Activated CD8-positive, alpha-beta T cell treated with anti-CD3 and anti-CD28 coated beads, Interleukin-2, amount 10 ng/mL, durations not matched to agents 7 days and 5 days (primary cell): ENCODE results near the gene UBXN10. TPM values are rescaled to one million over a fixed set of nuclear protein-coding genes. Genes with fewer than 3 reads are reported as not detected.
"Not testable (repeated sequence)": the region's sequence is repeated elsewhere in the genome, so short reads cannot be mapped to it uniquely, and the experiment has no call there.

Experiments
- ATAC-seq: fragments of 150-1000 bp; cut with Tn5 transposase; one replicate; pipeline ENCODE4 v1.10.0; 2021; ENCODE audit warnings: moderate library complexity
- CTCF ChIA-PET: fragments of 350-600 bp; sonication (Branson Sonifier 250); formaldehyde crosslinking; loops from one replicate; lab custom pipeline; 2021; ENCODE audit warnings: antibody characterized with exemption; lab: Charles Lee
- POLR2A ChIA-PET: fragments of 350-600 bp; sonication (Branson Sonifier 250); formaldehyde crosslinking; loops from one replicate; lab custom pipeline; 2021; ENCODE audit warnings: antibody characterized with exemption; lab: Charles Lee
- DNase-seq: peaks from one replicate; pipeline ENCODE4 v3.0.0-alpha.2; 2020
- H3K27ac Mint-ChIP-seq: one replicate; pipeline ENCODE4 v1.8.0; 2021; ENCODE audit warnings: mild to moderate bottlenecking, mixed read lengths
- H3K27me3 Mint-ChIP-seq: one replicate; pipeline ENCODE4 v1.8.0; 2021; ENCODE audit warnings: low read depth, mixed read lengths
- H3K36me3 Mint-ChIP-seq: one replicate; pipeline ENCODE4 v1.8.0; 2021; ENCODE audit warnings: low read depth, mixed read lengths
- H3K4me1 Mint-ChIP-seq: one replicate; pipeline ENCODE4 v1.8.0; 2021; ENCODE audit warnings: low read depth, mixed read lengths
- H3K4me3 Mint-ChIP-seq: one replicate; pipeline ENCODE4 v1.8.0; 2021; ENCODE audit warnings: mild to moderate bottlenecking, mixed read lengths
- H3K9me3 Mint-ChIP-seq: one replicate; pipeline ENCODE4 v1.8.0; 2022; ENCODE audit warnings: mixed read lengths; ENCODE audit not compliant: insufficient read depth
- total RNA-seq, 2 experiments: library from RNA; stranded (reverse); gene quantifications; one replicate each; pipeline ENCODE4 v1.2.3, GENCODE V29; 2021

The UBXN10 gene
- total RNA-seq, 2 experiments from 2014 or later, result 0.21 to 0.29 TPM

- no peaks in the 10 kb centered on the region for H3K36me3 Mint-ChIP-seq
- H3K27ac Mint-ChIP-seq, result no peak overlapping the region
- CTCF ChIA-PET, result no interaction called here
- H3K9me3 Mint-ChIP-seq, result no peaks in the 10 kb centered on the region
- ATAC-seq (no peak), DNase-seq (no peak)
- H3K4me3 Mint-ChIP-seq, result no peak overlapping the region
- H3K4me1 Mint-ChIP-seq, result no peaks in the 10 kb centered on the region
- POLR2A ChIA-PET, result no interaction called here
- H3K27me3 Mint-ChIP-seq, result peaks cover 51% of the 10 kb centered on the region
Measured at GRCh38 chr1:20229171-20229570, 43.3 kb downstream of the UBXN10 start.

- CTCF ChIA-PET, result interaction anchor here (1.3 kb wide), 1 partner anchor 262 kb away, joined by 4 read pairs; no protein-coding TSS in a partner anchor
- H3K4me1 Mint-ChIP-seq, POLR2A ChIA-PET, H3K36me3 Mint-ChIP-seq, DNase-seq, H3K9me3 Mint-ChIP-seq, H3K4me3 Mint-ChIP-seq, H3K27ac Mint-ChIP-seq, ATAC-seq: not testable (repeated sequence)
- H3K27me3 Mint-ChIP-seq, result peaks cover 59% of the 10 kb centered on the region
Measured at GRCh38 chr1:20232564-20232963, 46.7 kb downstream of the UBXN10 start.

GRCh38 chr1:20233394-20233793, 47.5 kb downstream of the UBXN10 start:
- no peak for DNase-seq
- Mint-ChIP-seq H3K36me3 (no peaks in the 10 kb centered on the region), H3K4me1 (no peaks in the 10 kb centered on the region), H3K4me3 (no peak overlapping the region), H3K27me3 (peaks cover 61% of the 10 kb centered on the region), H3K9me3 (no peaks in the 10 kb centered on the region), H3K27ac (no peak overlapping the region)
- CTCF ChIA-PET, result interaction anchor here (0.6 to 1.5 kb wide), 4 partner anchors 17 to 261 kb away, joined by 3 to 4 read pairs (median 3); no protein-coding TSS in a partner anchor
- no peak for ATAC-seq
- POLR2A ChIA-PET, result no interaction called here

GRCh38 chr1:20233866-20234265, 48.0 kb downstream of the UBXN10 start:
- Mint-ChIP-seq H3K4me1 (no peaks in the 10 kb centered on the region), H3K4me3 (no peak overlapping the region), H3K36me3 (no peaks in the 10 kb centered on the region), H3K27ac (no peak overlapping the region), H3K9me3 (no peaks in the 10 kb centered on the region), H3K27me3 (peaks cover 57% of the 10 kb centered on the region)
- no peak for DNase-seq
- no peak for ATAC-seq
- ChIA-PET CTCF (interaction anchor here (1.0 to 1.5 kb wide), 3 partner anchors 18 to 261 kb away, joined by 3 to 4 read pairs (median 3); no protein-coding TSS in a partner anchor), POLR2A (interaction anchor here (0.6 kb wide), 1 partner anchor 28 kb away, joined by 3 read pairs; no protein-coding TSS in a partner anchor)

- no peak overlapping the region for H3K4me3 Mint-ChIP-seq
- no peaks in the 10 kb centered on the region for H3K4me1 Mint-ChIP-seq
- ChIA-PET CTCF (interaction anchor here (0.7 to 3.6 kb wide), 2 partner anchors 44 to 259 kb away, joined by 3 to 10 read pairs; no protein-coding TSS in a partner anchor), POLR2A (no interaction called here)
- no peak for DNase-seq
- peaks cover 52% of the 10 kb centered on the region for H3K27me3 Mint-ChIP-seq
- no peaks in the 10 kb centered on the region for H3K36me3 Mint-ChIP-seq
- H3K9me3 Mint-ChIP-seq, result no peaks in the 10 kb centered on the region
- no peak overlapping the region for H3K27ac Mint-ChIP-seq
- ATAC-seq, result no peak
Measured at GRCh38 chr1:20234788-20235535, 49.1 kb downstream of the UBXN10 start.

DNA sequence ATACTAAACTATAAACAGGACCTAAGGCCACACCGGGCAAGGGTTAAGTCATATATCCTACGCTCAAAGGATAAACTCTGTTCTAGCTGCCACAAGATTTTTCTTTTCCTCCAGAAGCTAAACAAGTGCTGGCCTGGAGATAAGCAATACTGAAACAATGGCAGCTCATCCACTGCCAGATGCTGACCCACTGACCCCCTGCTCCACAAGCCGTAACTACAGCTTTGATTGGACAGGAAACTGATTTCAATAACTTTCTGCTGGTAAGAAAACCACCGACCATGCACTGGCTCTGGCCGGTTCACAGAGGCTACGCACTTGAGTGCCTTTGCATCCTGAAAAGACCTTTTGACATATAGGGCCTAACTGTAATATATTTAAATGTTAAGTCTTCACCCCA, 51.8 kb downstream of the UBXN10 start:
- peaks cover 59% of the 10 kb centered on the region for H3K27me3 Mint-ChIP-seq
- POLR2A ChIA-PET, result no interaction called here

GRCh38 chr1:20240012-20240411, 54.1 kb downstream of the UBXN10 start:
- Mint-ChIP-seq H3K27me3 (peaks cover 40% of the 10 kb centered on the region), H3K27ac (no peak overlapping the region)
- POLR2A ChIA-PET, result no interaction called here

More for the DNA sequence above, 51.8 kb downstream of the UBXN10 start:
- DNase-seq (no peak), ATAC-seq (no peak)
- Mint-ChIP-seq H3K36me3 (no peaks in the 10 kb centered on the region), H3K4me3 (no peak overlapping the region), H3K27ac (no peak overlapping the region), H3K9me3 (no peaks in the 10 kb centered on the region), H3K4me1 (no peaks in the 10 kb centered on the region)
- CTCF ChIA-PET, result interaction anchor here (3.6 kb wide), 1 partner anchor 257 kb away, joined by 10 read pairs; no protein-coding TSS in a partner anchor

DNA sequence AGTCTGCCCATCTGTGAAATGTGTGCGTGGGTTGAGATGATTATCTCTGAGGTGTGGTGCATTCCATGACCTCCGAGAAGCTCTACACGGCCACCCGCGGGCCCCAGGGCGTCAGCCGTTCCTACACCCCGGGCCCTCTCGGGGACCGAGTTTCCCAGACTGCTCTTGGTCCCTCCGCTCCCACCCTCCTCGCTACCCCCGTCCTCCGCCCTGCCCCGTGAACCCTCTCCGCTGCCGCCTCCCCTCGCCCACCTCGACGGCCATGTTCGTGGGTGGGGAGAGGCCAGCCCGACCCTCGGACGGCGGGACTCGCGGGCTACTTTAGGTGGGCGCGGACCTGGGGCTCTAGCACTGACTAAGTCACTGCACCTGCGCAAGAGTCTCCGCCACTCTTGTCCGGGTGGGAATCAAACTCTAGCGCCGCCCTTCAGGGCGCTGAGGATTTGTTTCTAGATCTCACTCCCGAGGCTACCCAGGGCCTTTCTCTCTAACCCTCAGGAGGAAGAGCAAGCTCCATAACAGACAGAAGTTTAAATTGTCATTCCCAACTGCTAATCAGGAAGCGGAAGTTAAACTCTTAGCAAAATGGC, 57.1 kb downstream of the UBXN10 start:
- CTCF ChIA-PET, result no interaction called here
- Mint-ChIP-seq H3K4me1 (no peaks in the 10 kb centered on the region), H3K36me3 (peaks cover under 1% of the 10 kb centered on the region), H3K27ac (no peak overlapping the region), H3K9me3 (no peaks in the 10 kb centered on the region), H3K27me3 (peaks cover 25% of the 10 kb centered on the region), H3K4me3 (no peak overlapping the region)
- DNase-seq, result no peak
- ATAC-seq, result no peak
- POLR2A ChIA-PET, result no interaction called here

More at GRCh38 chr1:20240012-20240411, 54.1 kb downstream of the UBXN10 start:
- H3K4me1 Mint-ChIP-seq, result no peaks in the 10 kb centered on the region
- H3K4me3 Mint-ChIP-seq, result no peak overlapping the region
- no peak for ATAC-seq
- CTCF ChIA-PET, result no interaction called here
- no peaks in the 10 kb centered on the region for H3K9me3 Mint-ChIP-seq
- no peaks in the 10 kb centered on the region for H3K36me3 Mint-ChIP-seq
- DNase-seq, result no peak

Other genes with a start within 250 kb of the UBXN10 start
- not detected for gene PLA2G2A, start 206.5 kb upstream of the UBXN10 start, total RNA-seq
- not detected for gene PLA2G5, start 115.9 kb upstream of the UBXN10 start, total RNA-seq
- gene PLA2G2D, start 66.6 kb upstream of the UBXN10 start, total RNA-seq, result not detected
- not detected for gene PLA2G2F, start 46.8 kb upstream of the UBXN10 start, total RNA-seq
- gene PLA2G2C, start 422 bp downstream of the UBXN10 start, total RNA-seq, result not detected
- gene VWA5B1, start 104.8 kb downstream of the UBXN10 start, total RNA-seq, result not detected